Stimulated activated CD8-positive, alpha-beta memory T cell treated with anti-CD3 and anti-CD28 coated beads, Interleukin-12 subunit alpha, Interleukin-12 subunit beta, amount 100 ng/mL, for 24 hours (primary cell): ENCODE measurements around the gene CFC1.
"Not testable (repeated sequence)": the region's sequence is repeated elsewhere in the genome, so short reads cannot be mapped to it uniquely, and the experiment has no call there.

Experiments
- DNase-seq: peaks from one replicate; pipeline ENCODE4 v3.0.0-alpha.2; 2020; ENCODE audit errors: extremely low read depth

CFC1 gene

GRCh38 chr2:130599393-130599792 lies at the start of gene CFC1:
TSS of gene CFC1 (minus strand) at chr2:130599575. CDS start at chr2:130599287, 288 bp downstream.
- DNase-seq = not testable (repeated sequence)

GRCh38 chr2:130641688-130642087 lies 42.3 kb upstream of the CFC1 start:
- not testable (repeated sequence) for DNase-seq

DNA sequence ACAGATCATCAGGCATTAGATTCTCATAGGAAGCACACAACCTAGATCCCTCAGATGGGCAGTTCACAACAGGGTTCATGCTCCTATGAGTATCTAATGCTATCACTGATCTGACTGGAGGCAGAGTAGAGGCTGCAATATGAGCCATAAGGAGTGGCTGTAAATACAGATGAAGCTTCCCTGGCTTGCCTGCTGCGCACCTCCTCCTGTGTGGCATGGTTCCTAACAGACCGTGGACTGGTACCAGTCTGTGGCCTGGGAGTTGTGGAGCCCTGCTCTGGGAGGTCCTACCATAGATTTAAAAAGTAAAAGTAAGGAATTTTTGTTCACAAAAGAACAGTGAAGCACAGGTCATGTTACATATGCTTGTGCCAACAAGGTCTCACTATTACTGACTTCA lies 39.6 kb upstream of the CFC1 start:
- DNase-seq = not testable (repeated sequence)

- DNase-seq = not testable (repeated sequence)
Observed at GRCh38 chr2:130628784-130629475, 29.6 kb upstream of the CFC1 start.

- not testable (repeated sequence) for DNase-seq
Observed at GRCh38 chr2:130611140-130611539, 11.8 kb upstream of the CFC1 start, which contains the start of gene POTEJ. TSS of gene POTEJ (plus strand) at chr2:130611440. CDS start at chr2:130611533, 93 bp downstream.

GRCh38 chr2:130610486-130610885 lies 11.1 kb upstream of the CFC1 start:
- not testable (repeated sequence) for DNase-seq

- not testable (repeated sequence) for DNase-seq
Observed at GRCh38 chr2:130609002-130609920, 9.9 kb upstream of the CFC1 start.

DNA sequence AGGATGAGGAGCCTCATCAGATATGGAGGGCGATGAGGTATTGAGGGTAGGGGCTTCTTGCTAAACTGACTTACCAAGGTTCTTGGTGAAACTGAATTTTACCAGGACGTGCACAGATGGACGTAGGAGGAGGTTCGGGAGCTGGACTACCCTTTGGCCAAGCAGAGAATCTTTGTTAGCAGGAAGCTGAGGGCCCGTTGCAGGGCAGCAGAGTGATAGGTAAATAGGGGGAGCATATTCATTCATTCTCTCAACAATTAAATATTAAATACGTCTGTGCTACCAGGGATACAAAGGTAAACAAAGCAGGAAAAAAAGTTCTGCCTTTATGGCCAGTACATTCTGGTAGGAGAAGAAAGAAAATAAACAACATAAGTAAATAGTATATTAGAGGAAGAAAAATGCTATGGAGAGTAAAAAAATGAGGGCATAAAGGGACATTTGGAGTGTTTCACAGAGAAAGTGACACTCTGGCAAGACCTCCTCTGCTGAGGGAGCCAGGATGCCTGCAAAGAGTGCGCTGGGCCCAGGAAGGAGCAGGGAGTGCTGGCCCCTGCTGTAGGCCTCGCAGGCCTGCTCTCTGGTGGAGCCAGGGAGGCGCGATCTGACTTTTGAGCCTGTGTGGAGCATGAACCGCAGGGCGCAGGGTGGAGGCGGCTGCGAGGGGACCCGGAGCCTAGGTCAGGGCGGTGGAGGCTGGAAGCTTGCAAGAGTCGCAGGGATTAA lies 9.1 kb upstream of the CFC1 start:
- not testable (repeated sequence) for DNase-seq

- DNase-seq = not testable (repeated sequence)
Observed at GRCh38 chr2:130601648-130602302, 2.4 kb upstream of the CFC1 start.

- DNase-seq = not testable (repeated sequence)
Observed at GRCh38 chr2:130599926-130600325, 551 bp upstream of the CFC1 start.

DNA sequence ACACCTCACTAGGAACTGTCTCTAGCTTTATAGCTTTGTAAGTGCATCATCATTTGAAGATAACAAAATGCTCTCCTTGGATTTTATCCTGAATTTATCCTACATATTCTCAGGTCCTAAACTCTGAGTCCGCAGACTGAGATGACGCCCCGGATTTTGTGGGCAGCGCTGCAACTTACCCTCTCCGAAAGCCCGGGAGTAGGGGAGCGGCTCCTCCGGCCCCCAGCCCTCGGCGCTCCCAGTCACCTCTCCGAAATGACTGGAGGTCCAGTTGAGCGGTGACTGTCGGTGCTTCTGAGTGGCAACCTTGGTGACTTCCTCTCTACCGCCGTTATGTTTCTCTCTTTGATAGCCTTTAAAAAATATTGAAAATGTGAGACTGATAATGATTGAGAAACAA lies 912 bp downstream of the CFC1 start:
- DNase-seq = not testable (repeated sequence)

- not testable (repeated sequence) for DNase-seq
Observed at GRCh38 chr2:130597994-130598393, 1.4 kb downstream of the CFC1 start.

DNA sequence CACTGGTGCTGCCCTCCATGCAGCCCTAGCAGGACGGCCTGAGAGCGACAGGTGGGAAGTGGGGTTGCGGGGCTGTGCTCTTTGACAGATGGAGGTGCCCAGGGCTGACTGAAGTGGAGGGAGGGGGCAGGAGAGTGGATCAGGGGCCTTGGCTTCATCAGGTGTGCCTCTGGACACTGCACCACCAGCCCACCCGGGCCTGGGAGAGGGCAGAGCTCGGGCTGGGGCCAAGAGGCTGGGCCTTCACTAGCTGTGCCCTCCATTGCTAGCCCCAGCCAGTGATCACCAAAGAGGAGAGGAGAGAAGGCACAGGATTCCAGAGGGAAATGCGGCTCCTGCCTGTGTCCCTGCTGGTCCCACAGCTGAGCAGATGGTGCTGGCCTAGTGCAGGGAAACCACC lies 2.6 kb downstream of the CFC1 start:
- DNase-seq = not testable (repeated sequence)

GRCh38 chr2:130594011-130594410 lies 5.4 kb downstream of the CFC1 start:
- not testable (repeated sequence) for DNase-seq

- DNase-seq = not testable (repeated sequence)
Observed at GRCh38 chr2:130592791-130593414, 6.5 kb downstream of the CFC1 start.

DNA sequence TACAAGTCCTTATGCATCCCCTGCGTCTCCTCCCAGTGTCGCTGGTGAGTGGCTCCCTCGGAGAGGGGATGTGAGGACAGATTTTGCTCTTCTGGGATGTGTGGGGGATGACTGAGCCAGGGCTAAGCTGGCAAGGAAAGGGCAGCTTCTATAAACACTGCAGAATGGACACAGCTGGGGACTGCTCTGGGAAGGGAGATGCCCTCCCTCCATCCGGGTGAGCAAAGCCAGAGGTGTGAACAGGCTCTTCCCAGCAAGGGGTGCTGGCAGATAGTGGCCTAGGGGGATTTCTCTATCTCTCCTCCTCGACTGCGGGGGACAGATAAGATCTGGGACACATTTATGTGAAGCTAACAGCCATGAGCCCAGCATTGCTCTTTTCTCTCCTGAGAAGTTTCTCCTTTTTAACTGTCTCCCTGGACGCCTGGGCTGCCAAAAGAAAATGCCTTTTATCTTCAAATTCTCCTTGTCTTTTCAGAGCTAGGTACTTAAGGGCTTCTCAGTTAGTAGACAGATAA lies 8.5 kb downstream of the CFC1 start:
- not testable (repeated sequence) for DNase-seq

- DNase-seq = not testable (repeated sequence)
Observed at GRCh38 chr2:130590170-130590841, 9.1 kb downstream of the CFC1 start.

DNA sequence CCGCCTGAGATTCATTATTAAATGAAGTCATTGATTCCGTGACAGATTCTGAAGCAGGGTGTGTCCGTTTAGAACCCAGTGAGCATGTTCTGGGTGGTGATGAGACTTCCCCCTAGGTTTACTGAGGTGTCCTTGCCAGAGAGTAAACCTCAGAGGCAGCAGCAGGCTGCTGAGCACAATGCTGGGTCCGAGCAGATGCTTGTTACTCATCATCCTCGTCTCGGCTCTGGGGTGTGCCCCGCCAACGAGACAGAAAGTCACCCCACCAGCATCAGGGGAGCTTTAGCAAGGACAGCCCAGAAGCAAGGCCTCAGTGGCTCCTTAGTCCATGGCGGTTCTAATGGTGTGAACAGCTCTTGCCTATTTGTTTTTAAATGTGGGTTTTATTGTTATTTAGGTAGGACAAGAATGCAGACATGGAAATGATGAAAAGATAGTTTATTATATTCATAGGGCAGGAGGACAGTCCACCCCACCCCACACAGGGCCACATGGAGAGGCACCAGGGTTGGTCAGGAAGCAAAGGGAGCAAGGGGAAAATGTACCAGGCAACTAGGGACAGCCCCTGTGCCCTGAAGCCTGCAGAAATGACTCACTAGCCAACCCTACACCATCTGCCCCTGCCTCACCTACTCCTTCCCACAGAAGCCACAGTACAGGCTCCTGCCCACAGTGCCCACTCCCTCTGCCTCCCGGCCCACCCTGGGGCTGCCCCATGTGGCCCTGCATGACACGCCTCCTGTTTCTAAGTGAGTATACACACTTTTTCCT lies 10.5 kb downstream of the CFC1 start:
- DNase-seq = not testable (repeated sequence)

DNA sequence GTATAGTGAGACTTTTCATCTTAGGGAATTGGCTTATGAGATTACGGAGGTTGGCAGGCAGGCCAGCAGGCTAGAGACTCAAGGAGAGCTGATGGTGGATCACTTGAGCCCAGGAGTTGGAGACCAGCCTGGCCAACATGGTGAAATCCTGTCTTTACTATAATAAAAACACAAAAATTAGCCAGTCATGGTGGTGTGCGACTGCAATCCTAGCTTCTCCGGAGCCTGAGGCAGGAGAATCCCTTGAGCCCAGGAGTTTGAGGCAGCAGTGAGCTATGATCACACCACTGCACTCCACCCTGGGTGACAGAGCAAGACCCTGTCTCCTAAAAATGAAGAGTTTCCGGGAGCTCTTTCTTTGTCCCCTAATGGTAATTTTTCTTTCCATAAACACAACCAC lies 14.6 kb downstream of the CFC1 start:
- not testable (repeated sequence) for DNase-seq
